SK-N-SH treated with all-trans-retinoic acid at 6 μM for 48 hours (cell line): ENCODE measurements around the gene EPS8.
A peak's percentile ranks its signal among the peaks of the same experiment; 100 is the strongest.

ENCODE experiments used
- ATAC-seq: fragments of 200-7000 bp; cut with Tn5 transposase; 3 replicates; pipeline ENCODE4 v1.9.1; 2020; ENCODE audit warnings: mild to moderate bottlenecking, moderate library complexity
- ARNTL ChIP-seq: fragments of 450-650 bp; formaldehyde crosslinking; IDR thresholded peaks from 2 replicates; pipeline ENCODE4 v1.5.0; 2020; ENCODE audit warnings: low read depth, mild to moderate bottlenecking, moderate library complexity, borderline replicate concordance
- BACH2 ChIP-seq: fragments of 250-450 bp; sonication (Bioruptor Pico); IDR thresholded peaks from 2 replicates; pipeline ENCODE4 v1.9.0; 2021; ENCODE audit warnings: mild to moderate bottlenecking, borderline replicate concordance
- CSDC2 ChIP-seq: fragments of 250-450 bp; sonication (Bioruptor Pico); IDR thresholded peaks from 2 replicates; pipeline ENCODE4 v1.5.0; 2020; ENCODE audit warnings: mild to moderate bottlenecking, moderate library complexity
- GLIS3 ChIP-seq: fragments of 250-450 bp; sonication (Bioruptor Pico); IDR thresholded peaks from 2 replicates; pipeline ENCODE4 v1.5.0; 2020; ENCODE audit warnings: mild to moderate bottlenecking, moderate library complexity
- ISL1 ChIP-seq: fragments of 250-450 bp; sonication (Bioruptor Pico); IDR thresholded peaks from 2 replicates; pipeline ENCODE4 v2.1.2; 2022; ENCODE audit warnings: mild to moderate bottlenecking, moderate library complexity
- OSR1 ChIP-seq: fragments of 250-450 bp; sonication (Bioruptor Pico); IDR thresholded peaks from 2 replicates; pipeline ENCODE4 v1.8.0; 2022; ENCODE audit warnings: moderate library complexity, mild to moderate bottlenecking, inconsistent platforms
- PPARA ChIP-seq: fragments of 250-450 bp; sonication (Bioruptor Pico); IDR thresholded peaks from 2 replicates; pipeline ENCODE4 v1.5.0; 2020; ENCODE audit warnings: mild to moderate bottlenecking, borderline replicate concordance
- RARB ChIP-seq: fragments of 250-450 bp; sonication (Bioruptor Pico); IDR thresholded peaks from 2 replicates; pipeline ENCODE4 v1.8.0; 2021; ENCODE audit warnings: mild to moderate bottlenecking, moderate library complexity
- SNAI2 ChIP-seq: fragments of 250-450 bp; sonication (Bioruptor Pico); IDR thresholded peaks from 2 replicates; pipeline ENCODE4 v1.5.0; 2020; ENCODE audit warnings: mild to moderate bottlenecking, moderate library complexity
- TOX ChIP-seq: fragments of 250-450 bp; sonication (Bioruptor Pico); IDR thresholded peaks from 2 replicates; pipeline ENCODE4 v1.8.0; 2021; ENCODE audit warnings: mild to moderate bottlenecking, moderate library complexity, borderline replicate concordance
- ZC3H10 ChIP-seq: fragments of 250-450 bp; sonication (Bioruptor Pico); IDR thresholded peaks from 2 replicates; pipeline ENCODE4 v1.5.1; 2021; ENCODE audit warnings: mild to moderate bottlenecking, moderate library complexity
- ZNF565 ChIP-seq: fragments of 450-650 bp; formaldehyde crosslinking; conservative IDR thresholded peaks from 2 replicates; pipeline ENCODE4 v1.5.0; 2020; ENCODE audit warnings: low read depth, mild to moderate bottlenecking, moderate library complexity
- ZNF70 ChIP-seq: fragments of 450-650 bp; formaldehyde crosslinking; IDR thresholded peaks from 2 replicates; pipeline ENCODE4 v1.5.0; 2020; ENCODE audit warnings: mild to moderate bottlenecking, moderate library complexity
- ZNF8 ChIP-seq: fragments of 450-650 bp; formaldehyde crosslinking; IDR thresholded peaks from 2 replicates; pipeline ENCODE4 v1.5.0; 2020; ENCODE audit warnings: mild to moderate bottlenecking, moderate library complexity
- TF ChIP-seq, protein P1 (sequence below): fragments of 250-450 bp; sonication (Bioruptor Pico); IDR thresholded peaks from 2 replicates; pipeline ENCODE4 v1.8.0; 2021; ENCODE audit warnings: low read depth, mild to moderate bottlenecking, moderate library complexity, borderline replicate concordance
- TF ChIP-seq, protein P2 (sequence below): fragments of 250-450 bp; sonication (Bioruptor Pico); IDR thresholded peaks from 2 replicates; pipeline ENCODE4 v1.5.1; 2021; ENCODE audit warnings: mild to moderate bottlenecking, moderate library complexity
- TF ChIP-seq, protein P3 (sequence below): fragments of 250-450 bp; sonication (Bioruptor Pico); IDR thresholded peaks from 2 replicates; pipeline ENCODE4 v1.5.1; 2020; ENCODE audit warnings: low read depth, mild to moderate bottlenecking, moderate library complexity
- TF ChIP-seq, protein P4 (sequence below): fragments of 250-450 bp; sonication (Bioruptor Pico); IDR thresholded peaks from 2 replicates; pipeline ENCODE4 v1.5.0; 2020; ENCODE audit warnings: mild to moderate bottlenecking, moderate library complexity
- TF ChIP-seq, protein P5 (sequence below): fragments of 250-450 bp; sonication (Bioruptor Pico); IDR thresholded peaks from 2 replicates; pipeline ENCODE4 v1.8.0; 2020; ENCODE audit warnings: mild to moderate bottlenecking, moderate library complexity, borderline replicate concordance

EPS8 gene

DNA sequence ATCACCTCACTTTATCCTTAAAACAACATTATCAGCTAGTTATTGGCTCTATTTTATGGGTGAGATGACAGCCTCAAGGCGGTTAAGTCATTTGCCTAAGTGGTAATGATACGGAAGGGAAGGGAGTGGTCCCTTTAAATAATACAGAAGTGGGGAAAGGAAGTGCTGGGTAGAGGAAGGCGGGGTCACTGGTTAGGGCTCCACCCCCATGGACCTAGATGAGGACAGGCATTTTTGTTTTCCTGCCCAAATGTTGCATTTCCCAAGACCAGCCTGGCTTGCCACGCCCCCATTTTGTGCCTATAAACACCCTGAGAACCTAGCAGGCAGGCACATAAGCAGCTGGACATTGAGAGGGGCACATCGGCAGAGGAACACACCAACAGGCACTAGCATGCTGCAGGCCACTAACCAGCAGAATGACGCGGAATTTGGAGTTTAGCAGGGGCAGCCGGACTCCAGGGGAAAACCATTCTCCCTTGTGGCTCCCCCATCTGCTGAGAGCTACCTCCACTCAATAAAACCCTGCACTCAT is 100.9 kb downstream of the EPS8 start:
- no peak for TF ChIP-seq RARB
- TF ChIP-seq, protein P1, sequence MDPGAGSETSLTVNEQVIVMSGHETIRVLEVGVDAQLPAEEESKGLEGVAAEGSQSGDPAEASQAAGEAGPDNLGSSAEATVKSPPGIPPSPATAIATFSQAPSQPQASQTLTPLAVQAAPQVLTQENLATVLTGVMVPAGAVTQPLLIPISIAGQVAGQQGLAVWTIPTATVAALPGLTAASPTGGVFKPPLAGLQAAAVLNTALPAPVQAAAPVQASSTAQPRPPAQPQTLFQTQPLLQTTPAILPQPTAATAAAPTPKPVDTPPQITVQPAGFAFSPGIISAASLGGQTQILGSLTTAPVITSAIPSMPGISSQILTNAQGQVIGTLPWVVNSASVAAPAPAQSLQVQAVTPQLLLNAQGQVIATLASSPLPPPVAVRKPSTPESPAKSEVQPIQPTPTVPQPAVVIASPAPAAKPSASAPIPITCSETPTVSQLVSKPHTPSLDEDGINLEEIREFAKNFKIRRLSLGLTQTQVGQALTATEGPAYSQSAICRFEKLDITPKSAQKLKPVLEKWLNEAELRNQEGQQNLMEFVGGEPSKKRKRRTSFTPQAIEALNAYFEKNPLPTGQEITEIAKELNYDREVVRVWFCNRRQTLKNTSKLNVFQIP (CRISPR knock-in tag) = no peak
- no peak for TF ChIP-seq ZC3H10
- no peak for TF ChIP-seq GLIS3 (CRISPR knock-in tag)
- TF ChIP-seq ISL1 (CRISPR knock-in tag) = no peak
- no peak for ATAC-seq

DNA sequence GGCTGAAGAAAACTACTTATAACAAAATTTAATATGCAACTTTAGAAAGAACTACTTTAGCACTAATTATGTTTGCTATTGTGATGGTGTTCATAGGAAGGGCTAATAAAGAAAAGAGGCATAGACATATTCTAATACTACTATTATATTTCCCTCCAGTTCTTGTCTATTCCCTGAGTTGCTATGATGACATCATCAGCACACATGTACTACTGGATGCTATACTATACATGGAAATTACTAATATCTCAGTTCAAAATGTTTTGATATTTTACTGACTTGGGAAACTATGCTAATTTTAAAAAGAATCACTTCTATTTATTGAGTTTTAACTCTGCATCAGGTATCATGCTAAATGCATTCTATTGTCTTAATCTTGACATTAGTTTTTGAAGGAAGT is 101.6 kb downstream of the EPS8 start:
- TF ChIP-seq OSR1 (CRISPR knock-in tag) = no peak
- no peak for TF ChIP-seq TOX (CRISPR knock-in tag)
- TF ChIP-seq SNAI2 = no peak
- TF ChIP-seq PPARA = no peak
- TF ChIP-seq, protein P2, sequence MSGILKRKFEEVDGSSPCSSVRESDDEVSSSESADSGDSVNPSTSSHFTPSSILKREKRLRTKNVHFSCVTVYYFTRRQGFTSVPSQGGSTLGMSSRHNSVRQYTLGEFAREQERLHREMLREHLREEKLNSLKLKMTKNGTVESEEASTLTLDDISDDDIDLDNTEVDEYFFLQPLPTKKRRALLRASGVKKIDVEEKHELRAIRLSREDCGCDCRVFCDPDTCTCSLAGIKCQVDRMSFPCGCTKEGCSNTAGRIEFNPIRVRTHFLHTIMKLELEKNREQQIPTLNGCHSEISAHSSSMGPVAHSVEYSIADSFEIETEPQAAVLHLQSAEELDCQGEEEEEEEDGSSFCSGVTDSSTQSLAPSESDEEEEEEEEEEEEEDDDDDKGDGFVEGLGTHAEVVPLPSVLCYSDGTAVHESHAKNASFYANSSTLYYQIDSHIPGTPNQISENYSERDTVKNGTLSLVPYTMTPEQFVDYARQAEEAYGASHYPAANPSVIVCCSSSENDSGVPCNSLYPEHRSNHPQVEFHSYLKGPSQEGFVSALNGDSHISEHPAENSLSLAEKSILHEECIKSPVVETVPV = no peak
- TF ChIP-seq, protein P3, sequence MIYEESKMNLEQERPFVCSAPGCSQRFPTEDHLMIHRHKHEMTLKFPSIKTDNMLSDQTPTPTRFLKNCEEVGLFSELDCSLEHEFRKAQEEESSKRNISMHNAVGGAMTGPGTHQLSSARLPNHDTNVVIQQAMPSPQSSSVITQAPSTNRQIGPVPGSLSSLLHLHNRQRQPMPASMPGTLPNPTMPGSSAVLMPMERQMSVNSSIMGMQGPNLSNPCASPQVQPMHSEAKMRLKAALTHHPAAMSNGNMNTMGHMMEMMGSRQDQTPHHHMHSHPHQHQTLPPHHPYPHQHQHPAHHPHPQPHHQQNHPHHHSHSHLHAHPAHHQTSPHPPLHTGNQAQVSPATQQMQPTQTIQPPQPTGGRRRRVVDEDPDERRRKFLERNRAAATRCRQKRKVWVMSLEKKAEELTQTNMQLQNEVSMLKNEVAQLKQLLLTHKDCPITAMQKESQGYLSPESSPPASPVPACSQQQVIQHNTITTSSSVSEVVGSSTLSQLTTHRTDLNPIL (CRISPR knock-in tag) = no peak
- TF ChIP-seq, protein P4, sequence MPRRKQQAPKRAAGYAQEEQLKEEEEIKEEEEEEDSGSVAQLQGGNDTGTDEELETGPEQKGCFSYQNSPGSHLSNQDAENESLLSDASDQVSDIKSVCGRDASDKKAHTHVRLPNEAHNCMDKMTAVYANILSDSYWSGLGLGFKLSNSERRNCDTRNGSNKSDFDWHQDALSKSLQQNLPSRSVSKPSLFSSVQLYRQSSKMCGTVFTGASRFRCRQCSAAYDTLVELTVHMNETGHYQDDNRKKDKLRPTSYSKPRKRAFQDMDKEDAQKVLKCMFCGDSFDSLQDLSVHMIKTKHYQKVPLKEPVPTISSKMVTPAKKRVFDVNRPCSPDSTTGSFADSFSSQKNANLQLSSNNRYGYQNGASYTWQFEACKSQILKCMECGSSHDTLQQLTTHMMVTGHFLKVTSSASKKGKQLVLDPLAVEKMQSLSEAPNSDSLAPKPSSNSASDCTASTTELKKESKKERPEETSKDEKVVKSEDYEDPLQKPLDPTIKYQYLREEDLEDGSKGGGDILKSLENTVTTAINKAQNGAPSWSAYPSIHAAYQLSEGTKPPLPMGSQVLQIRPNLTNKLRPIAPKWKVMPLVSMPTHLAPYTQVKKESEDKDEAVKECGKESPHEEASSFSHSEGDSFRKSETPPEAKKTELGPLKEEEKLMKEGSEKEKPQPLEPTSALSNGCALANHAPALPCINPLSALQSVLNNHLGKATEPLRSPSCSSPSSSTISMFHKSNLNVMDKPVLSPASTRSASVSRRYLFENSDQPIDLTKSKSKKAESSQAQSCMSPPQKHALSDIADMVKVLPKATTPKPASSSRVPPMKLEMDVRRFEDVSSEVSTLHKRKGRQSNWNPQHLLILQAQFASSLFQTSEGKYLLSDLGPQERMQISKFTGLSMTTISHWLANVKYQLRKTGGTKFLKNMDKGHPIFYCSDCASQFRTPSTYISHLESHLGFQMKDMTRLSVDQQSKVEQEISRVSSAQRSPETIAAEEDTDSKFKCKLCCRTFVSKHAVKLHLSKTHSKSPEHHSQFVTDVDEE = no peak
- no peak for TF ChIP-seq ZC3H10
- TF ChIP-seq BACH2 (CRISPR knock-in tag) = no peak
- TF ChIP-seq GLIS3 (CRISPR knock-in tag) = no peak
- TF ChIP-seq ZNF70 = no peak
- TF ChIP-seq ISL1 (CRISPR knock-in tag) = no peak
- no peak for TF ChIP-seq CSDC2
- TF ChIP-seq, protein P5, sequence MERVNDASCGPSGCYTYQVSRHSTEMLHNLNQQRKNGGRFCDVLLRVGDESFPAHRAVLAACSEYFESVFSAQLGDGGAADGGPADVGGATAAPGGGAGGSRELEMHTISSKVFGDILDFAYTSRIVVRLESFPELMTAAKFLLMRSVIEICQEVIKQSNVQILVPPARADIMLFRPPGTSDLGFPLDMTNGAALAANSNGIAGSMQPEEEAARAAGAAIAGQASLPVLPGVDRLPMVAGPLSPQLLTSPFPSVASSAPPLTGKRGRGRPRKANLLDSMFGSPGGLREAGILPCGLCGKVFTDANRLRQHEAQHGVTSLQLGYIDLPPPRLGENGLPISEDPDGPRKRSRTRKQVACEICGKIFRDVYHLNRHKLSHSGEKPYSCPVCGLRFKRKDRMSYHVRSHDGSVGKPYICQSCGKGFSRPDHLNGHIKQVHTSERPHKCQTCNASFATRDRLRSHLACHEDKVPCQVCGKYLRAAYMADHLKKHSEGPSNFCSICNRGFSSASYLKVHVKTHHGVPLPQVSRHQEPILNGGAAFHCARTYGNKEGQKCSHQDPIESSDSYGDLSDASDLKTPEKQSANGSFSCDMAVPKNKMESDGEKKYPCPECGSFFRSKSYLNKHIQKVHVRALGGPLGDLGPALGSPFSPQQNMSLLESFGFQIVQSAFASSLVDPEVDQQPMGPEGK (CRISPR knock-in tag) = no peak
- TF ChIP-seq ARNTL (CRISPR knock-in tag) = no peak
- TF ChIP-seq ZNF8 = no peak
- no peak for TF ChIP-seq ZNF565
- ATAC-seq = no peak

DNA sequence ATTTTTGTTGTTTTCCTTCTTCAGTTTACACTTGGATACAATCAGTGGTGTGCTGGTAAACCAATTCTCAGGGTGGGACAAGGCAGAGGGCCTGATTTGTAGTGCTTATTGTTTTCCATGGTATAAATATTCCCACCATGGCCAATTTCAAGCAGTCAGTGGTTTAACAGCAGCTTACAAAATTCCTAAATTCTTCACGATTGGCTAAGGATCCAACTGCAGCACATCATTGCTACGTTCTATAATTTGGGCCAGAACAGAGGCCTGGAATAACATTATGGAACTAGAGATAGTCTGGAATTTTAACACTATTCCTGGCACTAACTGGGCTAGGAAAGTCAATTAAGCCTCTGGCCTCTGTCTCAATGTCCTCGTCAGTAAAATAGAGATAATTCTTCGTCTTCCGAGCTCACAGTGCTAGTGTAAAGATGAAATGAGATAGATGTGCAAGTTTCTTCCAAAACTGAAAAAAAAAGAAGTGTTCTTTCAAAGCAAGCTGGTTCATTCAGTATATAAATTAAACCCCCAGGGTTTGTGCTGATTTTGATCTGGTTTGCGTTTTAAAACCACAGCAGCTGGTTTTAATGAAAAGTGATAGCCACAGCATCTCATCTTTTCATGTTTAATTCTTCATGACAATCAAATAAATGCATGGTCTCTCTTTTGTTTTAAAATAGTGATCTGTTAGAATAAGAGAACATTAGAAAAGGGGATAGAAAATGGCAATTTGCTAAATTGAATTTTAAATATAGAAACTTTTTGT is 104.1 kb downstream of the EPS8 start:
- TF ChIP-seq BACH2 (CRISPR knock-in tag) (no peak), SNAI2 (no peak), TOX (CRISPR knock-in tag) (0 out of 2 replicates have a peak, but pooled peaks have one; percentile 31), OSR1 (CRISPR knock-in tag) (no peak)
- TF ChIP-seq, all 23 proteins: peak for 1
- peak; percentile 69 for ATAC-seq

DNA sequence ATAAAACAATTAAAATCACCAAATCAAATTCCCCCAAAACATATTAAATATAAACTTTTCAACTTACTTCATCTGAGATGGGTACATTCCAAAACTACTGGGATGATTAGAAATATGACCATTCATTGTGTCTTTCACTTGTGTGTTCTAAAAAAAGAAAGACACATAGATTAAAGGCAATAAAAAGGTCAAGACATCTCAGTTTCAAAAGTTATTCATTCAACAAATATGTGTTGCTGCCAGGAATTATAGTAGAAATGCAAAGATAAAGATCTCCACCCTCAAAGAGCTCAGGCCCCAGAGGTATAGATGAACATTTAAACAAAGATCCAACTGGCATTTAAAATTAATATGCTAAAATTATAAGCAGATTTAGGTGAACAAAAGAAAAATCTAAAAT is 106.4 kb downstream of the EPS8 start:
- ATAC-seq = peak; percentile 44; the same call in 1 of the 3 replicates
- TF ChIP-seq RARB = no peak
- TF ChIP-seq ISL1 (CRISPR knock-in tag) = peak; percentile 30; the same call in 1 of the 2 replicates
